ENCODE results near the gene PTPRE.

DNA sequence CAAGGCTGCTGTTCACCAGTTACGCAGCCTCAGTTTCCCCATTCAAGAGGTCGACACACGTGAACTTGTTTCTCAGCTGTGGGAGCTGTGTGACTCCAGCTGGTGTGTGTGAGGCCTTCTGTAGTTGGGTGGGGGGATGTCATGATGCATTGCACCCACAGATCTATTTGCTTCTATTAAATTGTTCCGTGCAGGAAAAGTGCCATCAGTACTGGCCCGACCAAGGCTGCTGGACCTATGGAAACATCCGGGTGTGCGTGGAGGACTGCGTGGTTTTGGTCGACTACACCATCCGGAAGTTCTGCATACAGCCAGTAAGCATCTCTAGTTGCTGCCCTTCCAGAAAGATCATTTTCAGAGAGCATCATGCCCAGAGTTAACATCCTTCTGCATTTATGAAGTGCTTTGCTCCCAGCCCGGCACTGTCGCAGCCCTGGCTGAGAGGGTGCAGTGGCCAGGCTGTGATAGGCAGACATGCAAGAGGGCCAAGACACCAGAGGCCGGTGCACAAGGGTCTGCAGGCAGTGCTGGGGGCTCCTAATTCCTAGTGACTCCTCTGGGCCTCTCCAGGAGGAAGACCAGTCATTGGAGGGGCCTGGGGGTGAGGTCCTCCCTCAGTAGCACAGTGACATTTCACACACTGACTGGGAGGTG lies 159.1 kb downstream of the PTPRE start:
- TF ChIP-seq POLR2A (IDR thresholded peaks at IDR 0.05): no peak
- TF ChIP-seq, protein P1, sequence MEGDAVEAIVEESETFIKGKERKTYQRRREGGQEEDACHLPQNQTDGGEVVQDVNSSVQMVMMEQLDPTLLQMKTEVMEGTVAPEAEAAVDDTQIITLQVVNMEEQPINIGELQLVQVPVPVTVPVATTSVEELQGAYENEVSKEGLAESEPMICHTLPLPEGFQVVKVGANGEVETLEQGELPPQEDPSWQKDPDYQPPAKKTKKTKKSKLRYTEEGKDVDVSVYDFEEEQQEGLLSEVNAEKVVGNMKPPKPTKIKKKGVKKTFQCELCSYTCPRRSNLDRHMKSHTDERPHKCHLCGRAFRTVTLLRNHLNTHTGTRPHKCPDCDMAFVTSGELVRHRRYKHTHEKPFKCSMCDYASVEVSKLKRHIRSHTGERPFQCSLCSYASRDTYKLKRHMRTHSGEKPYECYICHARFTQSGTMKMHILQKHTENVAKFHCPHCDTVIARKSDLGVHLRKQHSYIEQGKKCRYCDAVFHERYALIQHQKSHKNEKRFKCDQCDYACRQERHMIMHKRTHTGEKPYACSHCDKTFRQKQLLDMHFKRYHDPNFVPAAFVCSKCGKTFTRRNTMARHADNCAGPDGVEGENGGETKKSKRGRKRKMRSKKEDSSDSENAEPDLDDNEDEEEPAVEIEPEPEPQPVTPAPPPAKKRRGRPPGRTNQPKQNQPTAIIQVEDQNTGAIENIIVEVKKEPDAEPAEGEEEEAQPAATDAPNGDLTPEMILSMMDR (IDR thresholded peaks at IDR 0.05): no peak
